Neural cell (in vitro differentiated cells): ENCODE data around the gene SLC29A4. TPM values are rescaled to one million over a fixed set of nuclear protein-coding genes. Genes with fewer than 3 reads are reported as not detected.
"Not testable (repeated sequence)": the region's sequence is repeated elsewhere in the genome, so short reads cannot be mapped to it uniquely, and the experiment has no call there.

ENCODE experiments used
- H2AFZ ChIP-seq: fragments of 200-600, 300-800 bp; sonication (generic), shearing (Covaris generic); 2 replicates; pipeline ENCODE4 v1.6.0; 2014; ENCODE audit warnings: low read depth, mild to moderate bottlenecking, antibody characterized with exemption, low read length, moderate library complexity
- H3F3A ChIP-seq: fragments of 200-600 bp; shearing (Covaris generic); 2 replicates; pipeline ENCODE4 v1.6.1; 2016; ENCODE audit warnings: mild to moderate bottlenecking, moderate library complexity, mixed read lengths, antibody characterized with exemption, low read length; ENCODE audit not compliant: insufficient read depth, poor library complexity, severe bottlenecking
- H3K27ac ChIP-seq: fragments of 200-600, 300-800 bp; sonication (generic), shearing (Covaris generic); 2 replicates; pipeline ENCODE4 v1.5.1; 2014; ENCODE audit warnings: mild to moderate bottlenecking, low read length, moderate library complexity
- H3K27me3 ChIP-seq: fragments of 300-800, 200-600 bp; sonication (generic), shearing (Covaris generic); 2 replicates; pipeline ENCODE4 v1.6.0; 2014; ENCODE audit warnings: mild to moderate bottlenecking, low read depth, low read length, moderate library complexity; ENCODE audit not compliant: insufficient read depth
- H3K36me3 ChIP-seq: fragments of 300-800, 200-600 bp; sonication (generic), shearing (Covaris generic); 2 replicates; pipeline ENCODE4 v1.5.1; 2014; ENCODE audit warnings: mild to moderate bottlenecking, antibody characterized with exemption, low read length, moderate library complexity; ENCODE audit not compliant: insufficient read depth
- H3K4me2 ChIP-seq: fragments of 300-800, 200-600 bp; sonication (generic), shearing (Covaris generic); 2 replicates; pipeline ENCODE4 v1.6.0; 2014; ENCODE audit warnings: mild to moderate bottlenecking, low read length
- H3K4me3 ChIP-seq: fragments of 300-800, 200-600 bp; sonication (generic), shearing (Covaris generic); 2 replicates; pipeline ENCODE4 v1.5.1; 2014; ENCODE audit warnings: mild to moderate bottlenecking, low read length, moderate library complexity
- H3K79me2 ChIP-seq: fragments of 200-600 bp; shearing (Covaris generic); replicated peaks from 2 replicates; pipeline ENCODE4 v1.6.0; 2014; ENCODE audit warnings: mild to moderate bottlenecking, low read length, moderate library complexity; ENCODE audit not compliant: insufficient read depth
- H3K9ac ChIP-seq: fragments of 300-800, 200-600 bp; sonication (generic), shearing (Covaris generic); 2 replicates; pipeline ENCODE4 v1.6.1; 2016; ENCODE audit warnings: mild to moderate bottlenecking, low read length, mixed read lengths
- H3K9me2 ChIP-seq: fragments of 200-600 bp; shearing (Covaris generic); 2 replicates; pipeline ENCODE4 v1.6.1; 2016; ENCODE audit warnings: mild to moderate bottlenecking, low read length, mixed read lengths; ENCODE audit not compliant: insufficient read depth
- H3K9me3 ChIP-seq: fragments of 200-600, 300-800 bp; sonication (generic), shearing (Covaris generic); 2 replicates; pipeline ENCODE4 v1.6.1; 2016; ENCODE audit warnings: mild to moderate bottlenecking, mixed run types, low read length, moderate library complexity, mixed read lengths
- H4K20me1 ChIP-seq: fragments of 200-600 bp; shearing (Covaris generic); 2 replicates; pipeline ENCODE4 v1.6.1; 2016; ENCODE audit warnings: mild to moderate bottlenecking, mixed run types; ENCODE audit not compliant: insufficient read depth
- EP300 ChIP-seq: fragments of 450-650 bp; conservative IDR thresholded peaks from 2 replicates; pipeline ENCODE4 v1.6.1; 2014; ENCODE audit warnings: antibody characterized with exemption, mild to moderate bottlenecking, moderate library complexity; ENCODE audit not compliant: poor library complexity, severe bottlenecking
- EZH2 ChIP-seq: fragments of 200-600, 300-800 bp; shearing (Covaris generic), sonication (generic); IDR thresholded peaks from 2 replicates; pipeline ENCODE4 v1.6.1; 2014; ENCODE audit warnings: antibody characterized with exemption, low read length, borderline replicate concordance, mild to moderate bottlenecking; ENCODE audit not compliant: insufficient read depth, poor library complexity, severe bottlenecking
- MXI1 ChIP-seq: fragments of 450-650 bp; conservative IDR thresholded peaks from 2 replicates; pipeline ENCODE4 v1.6.1; 2014; ENCODE audit warnings: antibody characterized with exemption, mild to moderate bottlenecking; ENCODE audit not compliant: poor library complexity, severe bottlenecking
- POLR2AphosphoS5 ChIP-seq: IDR thresholded peaks from 2 replicates; pipeline ENCODE4 v1.6.1; 2012
- RAD21 ChIP-seq: fragments of 450-650 bp; conservative IDR thresholded peaks from 2 replicates; pipeline ENCODE4 v1.6.1; 2014; ENCODE audit warnings: antibody characterized with exemption, mild to moderate bottlenecking, moderate library complexity
- SMC3 ChIP-seq: fragments of 450-650 bp; conservative IDR thresholded peaks from 2 replicates; pipeline ENCODE4 v1.6.1; 2014; ENCODE audit warnings: antibody characterized with exemption, mild to moderate bottlenecking, moderate library complexity; ENCODE audit not compliant: poor library complexity
- TAF1 ChIP-seq: IDR thresholded peaks from 2 replicates; pipeline ENCODE4 v1.6.1; 2012; ENCODE audit warnings: low read depth
- polyA plus RNA-seq: library from polyadenylated mRNA; depleted of rRNA; stranded (reverse); fragments of >200 nt; gene quantifications from 2 replicates; pipeline ENCODE4 v1.2.3, GENCODE V29; 2014
- TF ChIP-seq, protein P1 (sequence below): fragments of 450-650 bp; IDR thresholded peaks from 2 replicates; pipeline ENCODE4 v1.5.1; 2014; ENCODE audit warnings: antibody characterized with exemption, mild to moderate bottlenecking, moderate library complexity; ENCODE audit not compliant: poor library complexity, severe bottlenecking
- TF ChIP-seq, protein P2 (sequence below): IDR thresholded peaks from 2 replicates; pipeline ENCODE4 v1.6.1; 2012; ENCODE audit warnings: borderline replicate concordance

SLC29A4 gene
- polyA plus RNA-seq, 1 donor from 2014 or later, result 32.4 TPM

- H3K79me2 ChIP-seq, H4K20me1 ChIP-seq, H3K9me3 ChIP-seq, H3K4me3 ChIP-seq, H3K9ac ChIP-seq, H3K27ac ChIP-seq, H3K27me3 ChIP-seq, H3K9me2 ChIP-seq, H3F3A ChIP-seq, H2AFZ ChIP-seq, H3K36me3 ChIP-seq, H3K4me2 ChIP-seq: not testable (repeated sequence)
Measured at GRCh38 chr7:5253529-5253928, 29.2 kb upstream of the SLC29A4 start.

- not testable (repeated sequence) for H3K9me3 ChIP-seq, H3K4me3 ChIP-seq
Measured at GRCh38 chr7:5254371-5254770, 28.4 kb upstream of the SLC29A4 start.

DNA sequence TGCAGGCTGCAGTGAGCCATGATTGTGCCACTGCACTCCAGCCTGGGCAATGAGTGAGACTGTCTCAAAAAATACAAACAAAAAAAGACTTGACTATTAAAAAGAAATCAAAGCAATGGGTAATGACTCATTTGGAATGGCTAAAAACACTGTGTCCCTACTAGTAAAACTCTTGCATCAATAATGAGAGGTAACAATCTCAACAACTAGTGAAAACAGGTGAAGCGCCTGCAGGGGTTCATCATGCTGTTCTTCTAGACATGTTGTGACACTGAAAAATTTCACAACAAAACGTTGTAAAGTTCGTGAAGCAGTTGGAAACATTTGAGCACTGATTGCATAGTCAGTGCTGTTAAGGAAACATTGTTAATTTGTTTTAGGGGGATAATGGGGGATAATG, 26.9 kb upstream of the SLC29A4 start:
- H3K9me2 ChIP-seq, result no peaks in the 10 kb centered on the region
- H2AFZ ChIP-seq, result no peak overlapping the region
- no peaks in the 10 kb centered on the region for H3K9me3 ChIP-seq
- no peak overlapping the region for H3K4me3 ChIP-seq
- no peaks in the 10 kb centered on the region for H3F3A ChIP-seq
- no peaks in the 10 kb centered on the region for H3K27me3 ChIP-seq
- H3K36me3 ChIP-seq, result no peaks in the 10 kb centered on the region
- no peaks in the 10 kb centered on the region for H3K79me2 ChIP-seq
- H3K27ac ChIP-seq, result no peak overlapping the region
- no peak overlapping the region for H3K9ac ChIP-seq
- no peak overlapping the region for H3K4me2 ChIP-seq
- no peak for TF ChIP-seq POLR2AphosphoS5
- TF ChIP-seq MXI1, result no peak
- TF ChIP-seq, protein P1, sequence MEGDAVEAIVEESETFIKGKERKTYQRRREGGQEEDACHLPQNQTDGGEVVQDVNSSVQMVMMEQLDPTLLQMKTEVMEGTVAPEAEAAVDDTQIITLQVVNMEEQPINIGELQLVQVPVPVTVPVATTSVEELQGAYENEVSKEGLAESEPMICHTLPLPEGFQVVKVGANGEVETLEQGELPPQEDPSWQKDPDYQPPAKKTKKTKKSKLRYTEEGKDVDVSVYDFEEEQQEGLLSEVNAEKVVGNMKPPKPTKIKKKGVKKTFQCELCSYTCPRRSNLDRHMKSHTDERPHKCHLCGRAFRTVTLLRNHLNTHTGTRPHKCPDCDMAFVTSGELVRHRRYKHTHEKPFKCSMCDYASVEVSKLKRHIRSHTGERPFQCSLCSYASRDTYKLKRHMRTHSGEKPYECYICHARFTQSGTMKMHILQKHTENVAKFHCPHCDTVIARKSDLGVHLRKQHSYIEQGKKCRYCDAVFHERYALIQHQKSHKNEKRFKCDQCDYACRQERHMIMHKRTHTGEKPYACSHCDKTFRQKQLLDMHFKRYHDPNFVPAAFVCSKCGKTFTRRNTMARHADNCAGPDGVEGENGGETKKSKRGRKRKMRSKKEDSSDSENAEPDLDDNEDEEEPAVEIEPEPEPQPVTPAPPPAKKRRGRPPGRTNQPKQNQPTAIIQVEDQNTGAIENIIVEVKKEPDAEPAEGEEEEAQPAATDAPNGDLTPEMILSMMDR, result no peak
- TF ChIP-seq SMC3, result no peak
- TF ChIP-seq EZH2, result no peak
- TF ChIP-seq TAF1, result no peak
- no peak for TF ChIP-seq EP300
- TF ChIP-seq, protein P2, sequence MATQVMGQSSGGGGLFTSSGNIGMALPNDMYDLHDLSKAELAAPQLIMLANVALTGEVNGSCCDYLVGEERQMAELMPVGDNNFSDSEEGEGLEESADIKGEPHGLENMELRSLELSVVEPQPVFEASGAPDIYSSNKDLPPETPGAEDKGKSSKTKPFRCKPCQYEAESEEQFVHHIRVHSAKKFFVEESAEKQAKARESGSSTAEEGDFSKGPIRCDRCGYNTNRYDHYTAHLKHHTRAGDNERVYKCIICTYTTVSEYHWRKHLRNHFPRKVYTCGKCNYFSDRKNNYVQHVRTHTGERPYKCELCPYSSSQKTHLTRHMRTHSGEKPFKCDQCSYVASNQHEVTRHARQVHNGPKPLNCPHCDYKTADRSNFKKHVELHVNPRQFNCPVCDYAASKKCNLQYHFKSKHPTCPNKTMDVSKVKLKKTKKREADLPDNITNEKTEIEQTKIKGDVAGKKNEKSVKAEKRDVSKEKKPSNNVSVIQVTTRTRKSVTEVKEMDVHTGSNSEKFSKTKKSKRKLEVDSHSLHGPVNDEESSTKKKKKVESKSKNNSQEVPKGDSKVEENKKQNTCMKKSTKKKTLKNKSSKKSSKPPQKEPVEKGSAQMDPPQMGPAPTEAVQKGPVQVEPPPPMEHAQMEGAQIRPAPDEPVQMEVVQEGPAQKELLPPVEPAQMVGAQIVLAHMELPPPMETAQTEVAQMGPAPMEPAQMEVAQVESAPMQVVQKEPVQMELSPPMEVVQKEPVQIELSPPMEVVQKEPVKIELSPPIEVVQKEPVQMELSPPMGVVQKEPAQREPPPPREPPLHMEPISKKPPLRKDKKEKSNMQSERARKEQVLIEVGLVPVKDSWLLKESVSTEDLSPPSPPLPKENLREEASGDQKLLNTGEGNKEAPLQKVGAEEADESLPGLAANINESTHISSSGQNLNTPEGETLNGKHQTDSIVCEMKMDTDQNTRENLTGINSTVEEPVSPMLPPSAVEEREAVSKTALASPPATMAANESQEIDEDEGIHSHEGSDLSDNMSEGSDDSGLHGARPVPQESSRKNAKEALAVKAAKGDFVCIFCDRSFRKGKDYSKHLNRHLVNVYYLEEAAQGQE, result no peak
- no peak for TF ChIP-seq RAD21
- no peaks in the 10 kb centered on the region for H4K20me1 ChIP-seq

More at GRCh38 chr7:5254371-5254770, 28.4 kb upstream of the SLC29A4 start:
- H3K4me2 ChIP-seq, H3K36me3 ChIP-seq, H3K27me3 ChIP-seq, H2AFZ ChIP-seq, H3K9me2 ChIP-seq, H3K27ac ChIP-seq, H3K79me2 ChIP-seq, H4K20me1 ChIP-seq, H3F3A ChIP-seq, H3K9ac ChIP-seq: not testable (repeated sequence)

- H3K27me3 ChIP-seq, H3K36me3 ChIP-seq, H3F3A ChIP-seq, H2AFZ ChIP-seq, H3K4me2 ChIP-seq, H3K79me2 ChIP-seq, H3K9me2 ChIP-seq, H3K27ac ChIP-seq, H3K9me3 ChIP-seq, H3K9ac ChIP-seq, H3K4me3 ChIP-seq, H4K20me1 ChIP-seq: not testable (repeated sequence)
Measured at GRCh38 chr7:5260530-5261068, 22.1 kb upstream of the SLC29A4 start.
